ENCODE data around the gene RAD23B. TPM values are rescaled to one million over a fixed set of nuclear protein-coding genes. Genes with fewer than 3 reads are reported as not detected.

The RAD23B gene
- total and polyA plus RNA-seq, 2 of the 13 experiments (the other 11 are each of a cell fraction or from before 2014, with no cell fraction given): 133 to 156 TPM

DNA sequence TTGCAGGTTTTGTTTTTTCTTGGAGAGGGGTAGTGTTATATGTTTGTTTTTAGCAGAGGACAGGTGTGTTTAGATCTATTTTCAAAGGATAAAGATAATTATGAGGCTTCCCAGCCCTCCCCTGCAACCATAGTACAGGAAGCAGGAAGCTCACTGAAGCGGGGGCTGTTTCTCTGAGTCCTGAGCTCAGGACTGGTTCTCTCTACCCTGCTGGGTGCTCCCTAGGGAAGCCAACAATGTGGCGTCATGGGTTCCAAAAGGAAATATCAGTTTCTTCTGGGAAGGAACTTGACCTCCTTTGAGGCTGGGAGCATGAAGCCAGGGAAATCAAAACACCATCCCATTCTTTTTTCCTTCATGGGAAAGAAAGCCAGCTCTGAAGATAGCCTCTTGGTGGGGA, 62.2 kb downstream of the RAD23B start:
- H3K9me3 ChIP-seq (ENCODE audit: low read length): no peaks in the 10 kb centered on the region
- no peaks in the 10 kb centered on the region for H4K20me1 ChIP-seq (ENCODE audit: insufficient read depth, low read length)
- no TSS peak for BruUV-seq (replicated peaks)
- ChIA-PET CTCF (ENCODE audit: low intra/inter-chr PET ratio, low total read pairs) (no interaction called here), POLR2A (no interaction called here)
- no peaks in the 10 kb centered on the region for H3K36me3 ChIP-seq (replicated peaks in 1 of 2; ENCODE audit: control insufficient read depth in 1 of 2, insufficient read depth in 2 of 2, low read length in 2 of 2)
- H2AFZ ChIP-seq (ENCODE audit: low read length): no peak overlapping the region
- FAIRE-seq (no peak), ATAC-seq (no peak), DNase-seq (ENCODE audit: low spot score) (no peak)
- TF ChIP-seq MED13 (CRISPR knock-in tag; IDR thresholded peaks at IDR 0.05): no peak
- no peak for TF ChIP-seq ZNF224 (CRISPR knock-in tag; IDR thresholded peaks at IDR 0.05)
- TF ChIP-seq ARNT (IDR thresholded peaks at IDR 0.05): no peak
- no peak for TF ChIP-seq FOSL1 (CRISPR knock-in tag; IDR thresholded peaks at IDR 0.05; ENCODE audit: borderline replicate concordance)
- no peak for TF ChIP-seq SRSF9 (IDR thresholded peaks at IDR 0.05; ENCODE audit: borderline replicate concordance, insufficient read depth, low read depth, low read length, poor library complexity, severe bottlenecking)
- no peak for TF ChIP-seq ZNF441 (CRISPR knock-in tag; IDR thresholded peaks at IDR 0.05; ENCODE audit: borderline replicate concordance)
- TF ChIP-seq U2AF2 (IDR thresholded peaks at IDR 0.05; ENCODE audit: low read depth, low read length): no peak
- no peak for TF ChIP-seq DR1 (CRISPR knock-in tag; IDR thresholded peaks at IDR 0.05)
- TF ChIP-seq ZSCAN25 (CRISPR knock-in tag; IDR thresholded peaks at IDR 0.05): no peak
- no peak for TF ChIP-seq TBL1XR1 (IDR thresholded peaks at IDR 0.05; ENCODE audit: borderline replicate concordance, low read length, partially characterized antibody)
- TF ChIP-seq SRSF1 (optimal IDR thresholded peaks at IDR 0.05; ENCODE audit: low read depth, low read length): no peak
- TF ChIP-seq, protein P1, sequence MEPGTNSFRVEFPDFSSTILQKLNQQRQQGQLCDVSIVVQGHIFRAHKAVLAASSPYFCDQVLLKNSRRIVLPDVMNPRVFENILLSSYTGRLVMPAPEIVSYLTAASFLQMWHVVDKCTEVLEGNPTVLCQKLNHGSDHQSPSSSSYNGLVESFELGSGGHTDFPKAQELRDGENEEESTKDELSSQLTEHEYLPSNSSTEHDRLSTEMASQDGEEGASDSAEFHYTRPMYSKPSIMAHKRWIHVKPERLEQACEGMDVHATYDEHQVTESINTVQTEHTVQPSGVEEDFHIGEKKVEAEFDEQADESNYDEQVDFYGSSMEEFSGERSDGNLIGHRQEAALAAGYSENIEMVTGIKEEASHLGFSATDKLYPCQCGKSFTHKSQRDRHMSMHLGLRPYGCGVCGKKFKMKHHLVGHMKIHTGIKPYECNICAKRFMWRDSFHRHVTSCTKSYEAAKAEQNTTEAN (CRISPR knock-in tag; conservative IDR thresholded peaks at IDR 0.05): no peak
- TF ChIP-seq ZMAT3 (CRISPR knock-in tag; conservative IDR thresholded peaks at IDR 0.05): no peak
- TF ChIP-seq RFX1 (IDR thresholded peaks at IDR 0.05): no peak
- TF ChIP-seq, protein P2, sequence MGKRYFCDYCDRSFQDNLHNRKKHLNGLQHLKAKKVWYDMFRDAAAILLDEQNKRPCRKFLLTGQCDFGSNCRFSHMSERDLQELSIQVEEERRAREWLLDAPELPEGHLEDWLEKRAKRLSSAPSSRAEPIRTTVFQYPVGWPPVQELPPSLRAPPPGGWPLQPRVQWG (CRISPR knock-in tag; IDR thresholded peaks at IDR 0.05; ENCODE audit: borderline replicate concordance, low read depth): no peak
- H3K27me3 ChIP-seq (ENCODE audit: control insufficient read depth in 1 of 2, insufficient read depth in 2 of 2, low read length in 2 of 2): no peaks in the 10 kb centered on the region
- H3K79me2 ChIP-seq (ENCODE audit: insufficient read depth, low read length): no peaks in the 10 kb centered on the region
- intact Hi-C loops (cut with micrococcal nuclease; ENCODE audit: unreplicated experiment) (no loop called here), in situ Hi-C loops (cut with HindIII; ENCODE audit: extremely low pct_ligation_motif_present, low pct_unique_long_range_greater_than_20kb) (no loop called here)
- H3K4me1 ChIP-seq (ENCODE audit: insufficient read depth, low read length): peaks cover 9% of the 10 kb centered on the region
- WGBS (ENCODE audit: low lambda C conversion rate): 45% methylated on average over 2 of the region's 2 CpGs
- H3K9ac ChIP-seq (ENCODE audit: insufficient read depth, low read depth, low read length): no peak overlapping the region
- H3K4me2 ChIP-seq (ENCODE audit: low read depth, low read length): no peak overlapping the region
- no peak overlapping the region for H3K4me3 ChIP-seq (replicated peaks in 1 of 3; ENCODE audit: insufficient read depth in 1 of 3, low read depth in 2 of 3, low read length in 3 of 3)
- H3K27ac ChIP-seq (ENCODE audit: extremely low read length, insufficient read depth, low read length): no peak overlapping the region

Measured in HepG2 (cell line).